AG04450 (cell line): ENCODE data around the gene RRP8. TPM values are rescaled to one million over a fixed set of nuclear protein-coding genes. Genes with fewer than 3 reads are reported as not detected.
A peak's percentile ranks its signal among the peaks of the same experiment; 100 is the strongest.

Source experiments
- CTCF ChIA-PET: fragments of 300-600, 350-600 bp; formaldehyde crosslinking; extraction: SDS; loops from one replicate; lab custom pipeline; 2022; ENCODE audit warnings: antibody characterized with exemption, inconsistent platforms; lab: Charles Lee
- POLR2A ChIA-PET: fragments of 350-600 bp; formaldehyde crosslinking; extraction: SDS; loops from one replicate; lab custom pipeline; 2021; ENCODE audit warnings: antibody characterized with exemption, inconsistent platforms; lab: Yijun Ruan, JAX
- DNase-seq: peaks from one replicate; pipeline ENCODE4 v3.0.0-alpha.2; 2011; ENCODE audit warnings: low read depth, low spot score
- H3K27ac ChIP-seq: one replicate; pipeline ENCODE4 v1.5.1; 2012; ENCODE audit warnings: low read depth, low read length, control low read depth
- H3K27me3 ChIP-seq: one replicate; pipeline ENCODE4 v1.6.0; 2012; ENCODE audit warnings: low read length; ENCODE audit not compliant: control insufficient read depth, insufficient read depth
- H3K4me3 ChIP-seq: 2 replicates; pipeline ENCODE4 v1.5.1; 2011; ENCODE audit warnings: mild to moderate bottlenecking, low read depth, low read length, control low read depth
- H3K9me3 ChIP-seq: 2 replicates; pipeline ENCODE4 v1.5.1; 2012; ENCODE audit warnings: low read length; ENCODE audit not compliant: control insufficient read depth, insufficient read depth
- CTCF ChIP-seq: IDR thresholded peaks from 2 replicates; pipeline ENCODE4 v1.5.1; 2011; ENCODE audit warnings: low read depth, low read length, control low read depth, inconsistent platforms
- polyA plus RNA-seq: library from polyadenylated mRNA; depleted of rRNA; stranded (reverse); fragments of >200 nt; gene quantifications from 2 replicates; pipeline ENCODE4 v1.2.3, GENCODE V29; 2011

The RRP8 gene
- polyA plus RNA-seq, 1 experiment, result 16.3 TPM

GRCh38 chr11:6568191-6568918 lies 35.1 kb downstream of the RRP8 start:
- DNase-seq, result peak; percentile 38
- POLR2A ChIA-PET, result no interaction called here
- CTCF ChIA-PET, result interaction anchor here (0.9 to 1.4 kb wide), 2 partner anchors 37 to 115 kb away, joined by 3 to 6 read pairs; partner anchors contain the start of gene MRPL17

GRCh38 chr11:6567371-6567745 lies 36.1 kb downstream of the RRP8 start:
- Histone ChIP-seq H3K27ac (no peak overlapping the region), H3K4me3 (no peak overlapping the region), H3K9me3 (peaks cover 8% of the 10 kb centered on the region; the same call in 1 of the 2 replicates), H3K27me3 (no peaks in the 10 kb centered on the region)
- ChIA-PET CTCF (interaction anchor here (1.4 kb wide), 1 partner anchor 36 kb away, joined by 6 read pairs; no protein-coding TSS in a partner anchor), POLR2A (no interaction called here)
- no peak for TF ChIP-seq CTCF
- DNase-seq, result no peak

More at GRCh38 chr11:6568191-6568918, 35.1 kb downstream of the RRP8 start:
- Histone ChIP-seq H3K4me3 (no peak overlapping the region), H3K27ac (no peak overlapping the region), H3K27me3 (no peaks in the 10 kb centered on the region), H3K9me3 (peaks cover 8% of the 10 kb centered on the region; the same call in 1 of the 2 replicates)
- TF ChIP-seq CTCF, result 0 out of 2 replicates have a peak, but pooled peaks have one; percentile 13

- Histone ChIP-seq H3K4me3 (no peak overlapping the region), H3K9me3 (peaks cover 8% of the 10 kb centered on the region; the same call in 1 of the 2 replicates), H3K27ac (no peak overlapping the region), H3K27me3 (no peaks in the 10 kb centered on the region)
- POLR2A ChIA-PET, result no interaction called here
- no peak for DNase-seq
- no peak for TF ChIP-seq CTCF
- CTCF ChIA-PET, result no interaction called here
Observed at GRCh38 chr11:6566704-6567370, 36.6 kb downstream of the RRP8 start.

- CTCF ChIA-PET, result no interaction called here
- H3K4me3 ChIP-seq, result no peak overlapping the region
Observed at GRCh38 chr11:6565988-6566703, 37.3 kb downstream of the RRP8 start.

More at GRCh38 chr11:6565988-6566703, 37.3 kb downstream of the RRP8 start:
- no peak for DNase-seq
- POLR2A ChIA-PET, result no interaction called here
- Histone ChIP-seq H3K9me3 (peaks cover 7% of the 10 kb centered on the region; the same call in 1 of the 2 replicates), H3K27ac (no peak overlapping the region), H3K27me3 (no peaks in the 10 kb centered on the region)
- no peak for TF ChIP-seq CTCF
